Fibroblast of the aortic adventitia (primary cell): Measurements from ENCODE around the gene RFTN1. TPM values are rescaled to one million over a fixed set of nuclear protein-coding genes. Genes with fewer than 3 reads are reported as not detected.

Source experiments
- DNase-seq: peaks from one replicate; pipeline ENCODE4 v3.0.0-alpha.2; 2010; ENCODE audit warnings: low read depth
- H3K4me3 ChIP-seq: 2 replicates; pipeline ENCODE4 v1.5.1; 2011; ENCODE audit warnings: low read depth, mild to moderate bottlenecking, control low read depth, low read length, moderate library complexity
- CTCF ChIP-seq: IDR thresholded peaks from 2 replicates; pipeline ENCODE4 v1.5.1; 2011; ENCODE audit warnings: mild to moderate bottlenecking, low read length, control low read depth, inconsistent platforms; ENCODE audit not compliant: insufficient read depth
- total RNA-seq: library from RNA; depleted of rRNA; stranded (reverse); fragments of >200 nt; gene quantifications from 2 replicates; pipeline ENCODE4 v1.2.3, GENCODE V29; 2012; ENCODE audit warnings: low replicate concordance

RFTN1 gene
- total RNA-seq, 1 donor = 54.7 TPM

DNA sequence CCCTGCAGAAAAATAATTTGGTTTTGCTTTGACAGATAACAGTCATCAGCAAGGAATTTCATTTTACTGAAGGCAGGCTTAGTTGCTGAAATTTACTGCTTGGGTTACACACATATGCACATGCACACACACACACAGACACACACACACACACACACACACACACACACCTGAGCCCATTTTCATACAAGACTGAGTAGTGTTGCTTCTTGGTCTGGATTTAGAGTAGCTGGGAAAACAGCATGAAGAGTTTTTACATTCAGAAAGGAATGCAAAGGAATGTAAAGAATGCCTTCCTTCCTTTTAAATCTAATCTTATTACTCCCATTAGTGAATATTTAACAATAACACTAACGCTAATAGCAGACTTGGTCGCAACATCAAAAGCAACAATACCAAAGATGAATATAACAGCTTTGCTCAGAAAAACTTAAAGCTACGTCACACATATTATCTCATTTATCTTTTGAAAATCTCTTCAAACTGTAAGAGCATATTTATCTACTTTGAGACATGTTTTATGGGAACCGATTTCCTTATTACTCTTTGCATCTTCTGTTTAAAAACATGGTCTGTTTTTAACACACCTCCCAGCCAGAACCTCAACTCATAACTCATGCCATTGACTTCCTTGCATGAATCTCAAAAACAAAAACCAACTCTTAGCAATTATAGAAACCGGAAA lies 32.5 kb downstream of the RFTN1 start:
- peak; percentile 55 for DNase-seq
- no peak for TF ChIP-seq CTCF
- H3K4me3 ChIP-seq = no peak overlapping the region

DNA sequence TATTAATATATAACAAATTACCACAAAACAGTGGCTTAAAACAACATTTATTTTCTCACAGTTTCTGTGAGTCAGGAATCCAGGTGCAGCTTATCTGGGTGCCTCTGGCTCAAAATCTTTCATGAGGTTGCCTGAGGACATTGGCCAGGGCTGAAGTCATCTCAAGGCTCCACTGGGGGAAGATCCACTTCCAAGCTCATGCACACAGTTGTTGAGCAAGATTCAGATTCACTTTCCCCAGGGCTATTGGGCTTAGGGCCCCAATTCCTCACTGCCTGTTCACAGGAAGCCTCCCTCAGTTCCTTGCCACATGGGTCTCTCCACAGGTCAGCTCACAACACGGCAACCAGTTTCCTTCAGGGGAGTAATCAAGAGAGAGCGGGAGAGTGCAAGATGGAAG lies 35.0 kb downstream of the RFTN1 start:
- TF ChIP-seq CTCF = no peak
- DNase-seq = peak; percentile 68
- no peak overlapping the region for H3K4me3 ChIP-seq

DNA sequence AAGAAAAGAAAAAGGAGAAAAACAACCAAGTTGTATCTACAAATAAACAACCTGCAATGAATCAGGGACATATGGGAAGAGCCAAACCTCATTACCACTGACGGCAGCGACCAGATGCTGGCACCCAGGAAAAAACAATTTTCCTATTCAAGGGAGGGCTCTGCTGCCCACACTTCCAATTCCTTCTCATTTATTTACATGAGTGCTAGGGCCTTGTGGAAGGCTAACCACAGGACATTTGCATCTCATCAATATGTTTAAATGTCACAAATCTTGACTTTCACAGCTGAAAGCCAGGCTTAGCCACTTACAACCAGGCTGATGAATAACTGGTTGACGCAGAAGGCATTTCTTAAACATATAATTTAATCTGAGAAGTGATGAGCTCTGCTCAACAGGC lies 36.0 kb downstream of the RFTN1 start:
- H3K4me3 ChIP-seq = no peak overlapping the region
- no peak for TF ChIP-seq CTCF
- DNase-seq = no peak

DNA sequence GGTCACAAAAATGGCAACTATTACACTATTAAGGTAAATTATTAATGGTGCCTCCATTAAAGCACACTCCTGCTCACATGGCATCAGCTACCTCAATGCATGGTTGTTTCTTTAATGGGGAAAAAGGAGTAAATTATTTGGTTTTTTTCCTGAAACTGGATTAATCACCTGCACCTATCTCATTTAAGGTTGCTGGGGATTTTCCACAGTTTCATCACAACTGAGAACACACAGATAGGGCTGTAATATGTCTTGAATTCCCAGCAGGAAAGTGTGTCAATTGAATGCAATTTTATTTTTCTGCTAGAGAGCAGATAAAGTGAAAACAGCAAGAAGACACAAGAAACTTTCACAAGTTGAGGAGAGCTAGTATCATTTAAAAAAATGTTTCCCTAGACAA lies 36.4 kb downstream of the RFTN1 start:
- peak; percentile 56 for DNase-seq
- H3K4me3 ChIP-seq = no peak overlapping the region
- TF ChIP-seq CTCF = no peak

GRCh38 chr3:16476636-16477035 lies 36.9 kb downstream of the RFTN1 start:
- DNase-seq = peak; percentile 74

DNA sequence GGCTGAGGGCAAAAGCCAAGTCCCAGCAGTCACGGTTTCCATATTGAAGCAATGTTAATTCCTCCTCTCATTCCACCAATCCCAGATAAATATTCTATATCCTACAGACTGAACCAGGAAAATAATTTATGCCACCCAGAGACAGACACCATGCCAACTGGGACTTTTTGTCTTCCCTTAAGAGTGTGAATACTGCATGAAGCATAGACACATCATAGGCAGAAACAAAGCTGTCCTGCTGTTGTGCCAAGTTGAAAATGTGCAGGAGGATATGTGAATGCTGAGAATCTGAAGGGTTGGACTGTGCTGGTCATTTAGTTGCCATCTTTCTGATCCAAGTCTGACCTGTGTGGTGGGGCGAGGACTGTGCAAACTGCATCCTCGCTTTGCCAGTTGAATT lies 37.7 kb downstream of the RFTN1 start:
- TF ChIP-seq CTCF = no peak
- no peak for DNase-seq
- H3K4me3 ChIP-seq = no peak overlapping the region

More at GRCh38 chr3:16476636-16477035, 36.9 kb downstream of the RFTN1 start:
- TF ChIP-seq CTCF = no peak
- no peak overlapping the region for H3K4me3 ChIP-seq

- peak; percentile 38 for DNase-seq
- H3K4me3 ChIP-seq = no peak overlapping the region
- TF ChIP-seq CTCF = no peak
These were observed 38.6 kb downstream of the RFTN1 start for GRCh38 chr3:16474920-16475319.
